Epithelial cell of esophagus (primary cell): Measurements from ENCODE around the gene EFHB.

Experiments used
- DNase-seq: peaks from one replicate; pipeline ENCODE4 v3.0.0; 2010; ENCODE audit warnings: low read depth
- H3K4me3 ChIP-seq: 2 replicates; pipeline ENCODE4 v1.5.1; 2011; ENCODE audit warnings: mild to moderate bottlenecking, low read length, control low read depth
- CTCF ChIP-seq: IDR thresholded peaks from 2 replicates; pipeline ENCODE4 v1.5.1; 2011; ENCODE audit warnings: low read depth, mild to moderate bottlenecking, low read length, control low read depth, inconsistent platforms; ENCODE audit not compliant: insufficient read depth; ENCODE audit errors: missing control alignments

EFHB gene

DNA sequence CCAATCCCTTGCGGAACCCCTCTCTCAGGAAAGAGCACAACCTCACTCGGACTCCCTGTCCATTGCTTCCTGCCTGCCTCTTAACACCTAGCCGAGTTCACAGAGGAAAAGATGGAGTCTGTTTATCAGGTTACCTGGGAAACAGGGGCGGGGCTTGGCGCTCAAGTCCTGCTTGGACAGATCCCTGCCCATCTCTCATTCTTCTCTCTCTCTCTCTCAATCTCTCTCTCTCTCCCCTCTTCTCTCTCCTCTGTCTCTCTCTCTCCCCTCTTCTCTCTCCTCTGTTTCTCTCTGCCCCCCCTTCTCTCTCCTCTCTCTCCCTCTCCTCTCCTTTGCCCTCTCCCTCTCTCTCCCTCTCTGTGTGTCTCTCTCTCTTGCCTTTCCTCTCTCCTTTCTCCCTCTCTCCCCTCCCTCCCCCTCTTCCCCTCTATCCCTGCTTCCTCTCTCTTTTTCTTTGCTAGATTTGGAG is at the start of gene EFHB:
Gene EFHB (minus strand): TSS at position 120 of the 469 bp plus-strand sequence. CDS start 199 bp downstream, outside the sequence.
- peak; percentile 82 for DNase-seq
- no peak for TF ChIP-seq CTCF
- no peak within 1 kb of the TSS for H3K4me3 ChIP-seq

GRCh38 chr3:19972054-19972453 is 38.0 kb upstream of the EFHB start:
- no peak overlapping the region for H3K4me3 ChIP-seq
- peak; percentile 73 for DNase-seq
- no peak for TF ChIP-seq CTCF

DNA sequence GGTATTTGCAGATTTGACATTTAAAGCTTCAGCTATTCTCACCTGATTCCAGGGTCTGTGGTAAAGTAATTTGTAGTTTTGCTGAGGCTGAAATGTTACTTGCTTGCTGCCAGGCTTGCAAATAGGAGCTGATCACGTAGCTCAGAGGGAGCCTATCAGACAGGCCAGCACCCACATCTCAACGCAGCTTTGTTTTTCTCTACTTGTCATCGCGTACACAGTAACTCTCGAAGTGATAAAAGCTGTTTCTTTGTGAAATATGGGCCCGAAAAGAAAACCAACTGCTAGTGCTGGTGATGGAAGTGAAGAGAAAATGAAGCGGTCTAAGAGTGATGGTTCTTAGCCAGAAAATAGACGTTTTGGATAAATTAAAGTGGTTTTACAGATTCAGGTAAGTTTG is 36.3 kb upstream of the EFHB start:
- DNase-seq: no peak
- H3K4me3 ChIP-seq: no peak overlapping the region
- no peak for TF ChIP-seq CTCF

- DNase-seq: no peak
- H3K4me3 ChIP-seq: no peak overlapping the region
- no peak for TF ChIP-seq CTCF
Measured at GRCh38 chr3:19967812-19968211, 33.8 kb upstream of the EFHB start.

DNA sequence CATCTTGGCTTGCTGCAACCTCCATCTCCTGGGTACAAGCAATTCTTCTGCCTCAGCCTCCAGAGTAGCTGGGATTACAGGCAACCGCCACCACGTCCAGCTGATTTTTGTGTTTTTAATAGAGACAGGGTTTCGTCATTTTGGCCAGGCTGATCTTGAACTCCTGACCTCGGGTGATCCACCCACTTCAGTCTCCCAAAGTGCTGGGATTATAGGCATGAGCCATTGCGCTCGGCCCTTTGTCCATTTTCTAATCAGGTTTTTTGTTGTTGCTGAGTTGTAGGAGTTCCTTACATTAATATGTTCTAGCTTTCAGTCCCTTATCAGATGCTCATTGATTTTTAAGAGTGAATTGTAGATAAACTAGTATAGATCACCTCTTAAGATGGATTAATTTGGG is 33.2 kb upstream of the EFHB start:
- no peak overlapping the region for H3K4me3 ChIP-seq
- no peak for DNase-seq
- no peak for TF ChIP-seq CTCF

DNA sequence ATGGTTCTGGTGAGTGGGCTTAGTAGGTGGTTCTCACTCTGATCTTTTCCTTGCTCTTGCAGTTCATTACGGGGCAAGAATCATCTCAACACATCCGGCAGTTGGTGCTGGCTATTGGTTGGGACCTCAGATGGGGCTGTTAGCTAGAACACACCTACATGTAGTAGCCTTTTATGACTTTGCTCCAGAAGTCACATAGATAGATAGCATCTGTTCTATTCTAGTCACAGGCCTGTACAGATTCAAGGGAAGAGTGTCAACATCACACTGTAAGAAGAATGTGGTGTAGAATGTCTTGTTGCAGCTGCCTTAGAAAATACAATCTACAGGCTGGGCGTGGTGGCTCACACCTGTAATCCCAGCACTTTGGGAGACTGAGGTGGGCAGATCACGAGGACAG is 27.9 kb upstream of the EFHB start:
- no peak for DNase-seq
- H3K4me3 ChIP-seq: no peak overlapping the region
- TF ChIP-seq CTCF: no peak

- no peak for TF ChIP-seq CTCF
- no peak for DNase-seq
- no peak overlapping the region for H3K4me3 ChIP-seq
Measured at GRCh38 chr3:19960696-19961095, 26.7 kb upstream of the EFHB start.
